Measurements from ENCODE around the gene FADD.

- no peak for TF ChIP-seq TAF1 (IDR thresholded peaks at IDR 0.05; ENCODE audit: low read depth, low read length)
- no peak for TF ChIP-seq POLR2A (IDR thresholded peaks at IDR 0.05; ENCODE audit: low read depth, low read length)
- TF ChIP-seq POLR2AphosphoS5 (IDR thresholded peaks at IDR 0.05; ENCODE audit: low read depth, low read length): no peak
- no peak for TF ChIP-seq PAX5 (IDR thresholded peaks at IDR 0.05; ENCODE audit: insufficient read depth, low read length, severe bottlenecking)
- TF ChIP-seq SPI1 (IDR thresholded peaks at IDR 0.05; ENCODE audit: low read depth, low read length): no peak
- TF ChIP-seq POU2F2 (IDR thresholded peaks at IDR 0.05; ENCODE audit: low read depth, low read length): no peak
These were observed 8.0 kb upstream of the FADD start for GRCh38 chr11:70194792-70195791.

Measured in GM12891 (cell line).